ENCODE measurements around the gene CTDNEP1.

The CTDNEP1 gene

GRCh38 chr17:7214300-7215135 lies 37.0 kb downstream of the CTDNEP1 start:
- FAIRE-seq: peak; percentile 93

DNA sequence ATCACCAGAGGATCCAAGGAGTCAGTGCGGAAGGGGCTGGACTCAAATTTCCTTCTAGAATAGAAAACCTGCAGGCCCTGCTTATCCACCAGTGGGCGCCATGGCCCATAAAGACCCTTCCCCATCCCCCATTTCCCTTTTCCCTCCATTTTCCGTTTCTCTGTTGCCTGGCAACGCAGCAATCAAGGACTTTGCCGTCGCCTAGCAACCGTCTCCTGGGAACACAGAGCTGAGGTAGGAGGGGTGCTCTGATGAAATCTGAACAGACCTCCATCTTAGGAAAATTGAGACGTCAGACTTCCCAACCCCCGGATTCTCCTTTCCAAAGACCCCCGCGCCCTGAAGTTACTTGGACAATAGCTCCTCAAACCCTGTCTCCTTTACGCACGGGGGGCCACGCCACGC lies 37.6 kb downstream of the CTDNEP1 start:
- FAIRE-seq: no peak

GRCh38 chr17:7211491-7212273 lies 39.9 kb downstream of the CTDNEP1 start:
- FAIRE-seq: no peak

- no peak for FAIRE-seq
Measured at GRCh38 chr17:7208754-7209460, 42.6 kb downstream of the CTDNEP1 start.

DNA sequence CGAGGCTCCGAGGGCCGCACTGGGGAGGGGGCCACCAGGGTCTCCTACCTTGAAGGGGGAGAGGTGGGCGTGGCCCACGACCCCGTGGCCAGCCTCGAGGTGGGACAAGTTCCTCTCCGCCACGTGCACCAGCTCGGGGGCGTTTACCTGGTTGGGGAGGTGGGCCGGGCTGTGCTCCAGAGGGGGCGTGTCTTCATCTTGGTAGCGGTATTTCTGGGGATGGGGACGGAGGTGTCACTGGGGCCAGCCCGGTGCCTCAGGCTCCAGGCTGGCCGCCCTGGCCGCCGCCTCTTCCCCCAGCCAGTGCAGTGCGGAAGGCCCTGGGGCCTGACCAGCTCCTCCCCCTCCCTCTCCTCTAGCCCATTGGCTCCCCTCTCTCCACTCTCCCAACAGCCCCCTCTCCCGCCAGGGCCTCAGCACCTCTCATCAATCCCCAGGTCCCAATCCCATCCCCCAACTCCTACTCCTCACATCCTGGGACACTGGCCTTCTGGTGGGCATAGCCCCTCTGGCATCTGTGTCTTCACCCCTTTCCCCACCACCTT lies 43.4 kb downstream of the CTDNEP1 start:
- FAIRE-seq: no peak

DNA sequence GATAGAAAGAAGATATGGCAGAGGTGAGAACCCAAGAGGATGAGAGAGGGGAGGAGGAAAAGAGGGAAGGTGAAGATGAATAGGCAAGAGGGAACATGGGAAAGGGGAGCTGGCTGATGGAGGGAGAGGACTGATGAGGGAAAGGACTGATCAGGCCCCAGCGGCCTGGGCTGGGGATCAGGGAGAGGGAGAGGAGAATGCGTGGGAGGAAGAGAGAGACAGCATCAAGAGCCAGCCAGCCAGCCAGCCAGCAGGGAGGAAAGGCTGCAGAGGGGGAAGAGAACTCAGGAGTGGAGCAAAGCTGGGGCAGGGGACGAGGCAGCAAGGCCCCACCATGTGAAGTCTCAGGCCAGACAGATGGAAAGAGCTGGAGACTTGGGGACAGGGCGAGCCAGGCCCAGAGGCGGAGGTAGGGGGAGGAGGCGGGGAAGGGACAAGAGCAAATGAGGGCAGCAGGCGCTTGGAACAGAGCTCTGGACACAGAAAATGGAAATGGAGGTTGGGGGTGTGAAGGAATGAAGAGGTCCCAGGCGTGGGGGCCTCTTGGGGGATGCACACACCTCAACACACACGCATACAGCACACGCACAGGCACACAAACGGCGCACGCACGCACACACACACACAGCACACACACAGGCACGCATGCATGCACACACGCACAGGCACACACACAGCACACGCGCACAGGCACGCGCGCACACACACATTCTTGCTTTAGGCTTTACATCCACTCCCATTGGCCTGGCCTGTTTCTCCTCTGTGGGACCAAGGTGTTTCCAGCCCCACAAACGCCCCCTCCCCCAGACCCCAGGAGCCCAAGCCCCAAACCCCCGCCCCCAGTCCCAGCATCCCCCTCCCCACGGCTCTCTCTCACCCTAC lies 44.2 kb downstream of the CTDNEP1 start:
- no peak for FAIRE-seq

GRCh38 chr17:7205561-7205960 lies 46.0 kb downstream of the CTDNEP1 start:
- FAIRE-seq: no peak

DNA sequence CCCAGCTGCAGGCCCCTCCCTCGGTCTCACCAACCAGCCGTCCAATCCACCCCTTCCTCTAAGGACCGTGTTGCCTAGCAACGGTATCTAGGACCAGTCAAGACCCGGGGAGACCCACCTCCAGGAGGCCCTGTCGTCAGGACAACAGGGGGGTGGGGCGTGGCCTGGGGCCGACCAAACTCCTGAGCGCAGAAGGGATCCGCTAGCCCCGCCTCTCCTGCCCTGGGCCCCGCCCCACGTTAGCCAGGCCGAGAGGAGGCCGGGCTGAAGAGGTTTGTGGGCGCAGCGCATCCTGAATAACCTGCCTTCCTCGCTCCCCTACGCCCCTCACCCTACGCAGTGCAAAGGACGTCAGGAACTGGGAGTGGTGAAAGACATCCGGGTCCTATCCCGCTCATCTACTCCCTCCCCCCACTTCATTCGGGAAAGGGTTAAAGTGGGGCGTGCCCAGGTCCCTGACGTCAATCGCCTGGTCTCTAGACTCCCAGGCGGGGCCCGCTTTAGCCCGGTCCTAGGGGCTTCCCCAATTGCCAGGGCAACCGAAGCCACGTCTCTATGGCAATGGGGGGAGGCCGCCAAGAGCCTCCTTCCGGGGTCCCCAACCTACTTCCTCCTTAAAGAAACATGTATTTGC lies 46.6 kb downstream of the CTDNEP1 start:
- FAIRE-seq: peak; percentile 57

DNA sequence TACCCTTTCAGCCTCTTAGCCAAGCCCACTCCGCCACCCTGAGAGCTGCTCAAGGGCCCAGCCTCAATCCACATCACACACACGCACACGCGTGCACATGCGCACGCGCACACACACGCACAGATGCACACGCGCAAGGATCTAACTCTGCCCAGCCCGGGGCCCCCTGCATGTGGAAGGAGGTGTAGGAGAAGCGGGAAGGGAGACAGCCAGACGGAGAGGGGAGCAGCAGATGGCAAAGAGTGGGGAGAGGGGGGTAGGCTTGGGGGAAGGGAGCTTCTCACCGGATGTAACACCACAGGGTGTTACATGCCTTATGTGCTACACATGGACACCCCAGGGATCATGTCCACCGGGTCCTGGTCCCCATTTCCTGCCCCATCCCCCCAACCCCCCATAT lies 47.2 kb downstream of the CTDNEP1 start:
- no peak for FAIRE-seq

DNA sequence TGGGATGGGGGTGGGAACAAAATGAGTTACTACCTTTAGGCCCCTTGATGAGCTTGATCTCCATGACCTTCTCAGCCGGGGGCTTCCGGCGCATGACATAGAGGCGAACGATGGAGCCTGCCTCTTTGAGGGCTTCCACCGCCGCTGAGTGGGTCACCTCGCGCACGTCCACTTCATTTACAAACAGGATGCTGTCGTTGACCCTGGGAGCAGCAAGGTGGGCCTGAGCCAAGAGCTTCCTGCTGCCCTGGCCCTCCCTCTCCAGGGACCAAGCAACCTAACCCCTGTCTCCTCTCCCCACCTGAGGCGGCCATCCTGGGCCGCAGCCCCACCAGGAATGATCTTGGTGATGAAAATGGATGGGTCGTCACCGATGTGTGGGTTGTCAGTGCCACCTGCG lies 48.1 kb downstream of the CTDNEP1 start:
- no peak for FAIRE-seq

DNA sequence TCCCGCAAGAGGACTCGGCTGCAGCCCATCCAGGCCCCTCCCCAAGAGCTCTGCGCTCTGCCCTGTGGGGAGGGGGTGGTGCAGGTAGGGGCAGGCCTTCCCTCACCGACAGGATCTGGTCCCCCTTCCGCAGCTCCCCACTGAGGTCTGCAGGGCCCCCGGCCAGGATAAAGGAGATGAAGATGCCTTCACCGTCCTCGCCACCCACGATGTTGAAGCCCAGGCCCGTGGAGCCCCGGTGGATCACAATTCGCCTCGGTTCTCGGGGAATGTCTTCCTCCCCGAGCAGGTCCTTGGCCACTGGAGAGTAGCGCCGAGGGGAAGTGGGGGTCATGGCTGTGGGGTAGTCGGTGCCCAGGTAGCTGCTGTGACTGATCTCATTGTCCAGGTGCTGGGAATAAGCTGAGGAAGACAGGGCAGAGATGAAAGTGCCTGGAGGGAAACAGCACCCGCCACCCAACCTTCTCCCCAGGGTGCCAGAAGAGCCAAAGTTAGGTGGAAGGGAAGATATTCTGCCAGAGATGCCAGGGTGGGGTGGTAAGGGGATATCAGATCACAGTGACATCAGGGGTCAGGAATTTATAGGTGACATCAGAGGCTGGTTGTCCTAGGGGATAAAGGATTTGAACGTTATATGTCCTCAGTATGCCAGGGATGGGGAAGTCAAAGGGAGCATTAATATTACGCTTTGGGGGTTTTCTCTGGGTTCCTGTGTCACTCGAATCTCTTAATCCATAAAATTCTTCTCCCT lies 54.7 kb downstream of the CTDNEP1 start:
- FAIRE-seq: no peak

- FAIRE-seq: no peak
Measured at GRCh38 chr17:7195971-7196370, 55.6 kb downstream of the CTDNEP1 start.
